GM18858 (cell line): Measurements from ENCODE around the gene DAP3.

Experiments
- ATAC-seq: cut with Tn5 transposase; IDR thresholded peaks from one replicate; pipeline ENCODE4 v1.9.1; 2021; ENCODE audit not compliant: unreplicated experiment

Gene DAP3

DNA sequence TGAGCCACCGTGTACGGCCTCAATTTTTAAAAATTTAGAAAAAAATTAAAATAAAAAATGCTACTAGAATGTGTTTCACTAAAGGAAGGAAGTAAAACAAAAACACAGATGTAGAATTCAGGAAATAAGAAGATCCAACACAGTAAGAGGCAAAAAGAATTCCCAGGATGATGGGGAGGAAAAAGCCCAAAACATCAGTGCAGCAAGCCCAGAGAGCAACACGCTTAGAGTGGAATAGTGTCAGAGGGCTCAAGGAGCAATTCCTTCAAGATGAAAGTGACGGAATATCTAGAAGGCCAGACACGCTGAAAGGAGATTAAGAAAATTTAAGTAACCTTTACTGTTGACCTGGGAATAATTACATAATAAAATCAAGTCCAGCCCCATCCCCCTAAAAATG, 80.4 kb downstream of the DAP3 start:
- no peak for ATAC-seq

DNA sequence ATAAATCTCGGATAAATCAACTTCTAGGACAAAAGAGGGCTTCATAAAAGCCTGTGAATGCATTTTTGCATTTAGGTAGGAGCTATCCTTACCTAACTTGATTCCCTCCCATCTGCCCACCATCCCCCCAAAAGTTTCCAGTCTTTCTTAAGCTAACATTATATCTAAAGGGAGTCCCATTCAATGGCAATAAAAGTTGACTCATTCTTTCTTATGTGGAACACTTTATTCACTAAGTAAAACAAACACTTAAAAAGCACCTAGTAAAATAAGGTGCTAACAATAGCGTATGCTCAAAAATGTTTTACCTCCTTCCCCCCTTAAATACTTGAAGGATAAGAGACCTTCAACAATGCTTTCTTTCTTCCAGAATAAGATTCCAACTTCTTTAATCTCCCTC, 84.3 kb downstream of the DAP3 start:
- no peak for ATAC-seq

DNA sequence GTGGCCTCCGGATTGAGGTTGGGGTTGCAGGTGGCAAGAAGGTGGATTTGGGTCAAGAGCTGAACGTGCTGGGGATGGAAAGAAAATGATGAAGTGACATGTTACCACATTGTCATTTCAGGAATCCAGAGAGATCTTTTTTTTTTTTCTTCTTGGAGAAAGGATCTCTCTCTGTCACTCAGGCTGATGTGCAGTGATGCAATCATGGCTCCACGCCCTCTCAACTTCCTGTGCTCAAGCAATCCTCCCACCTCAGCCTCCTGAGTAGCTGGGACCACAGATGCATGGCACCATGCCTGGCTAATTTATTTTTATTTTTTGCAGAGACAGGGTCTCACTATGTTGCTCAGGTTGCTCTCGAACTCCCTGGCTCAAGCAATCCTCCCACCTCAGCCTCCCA, 87.5 kb downstream of the DAP3 start:
- no peak for ATAC-seq

DNA sequence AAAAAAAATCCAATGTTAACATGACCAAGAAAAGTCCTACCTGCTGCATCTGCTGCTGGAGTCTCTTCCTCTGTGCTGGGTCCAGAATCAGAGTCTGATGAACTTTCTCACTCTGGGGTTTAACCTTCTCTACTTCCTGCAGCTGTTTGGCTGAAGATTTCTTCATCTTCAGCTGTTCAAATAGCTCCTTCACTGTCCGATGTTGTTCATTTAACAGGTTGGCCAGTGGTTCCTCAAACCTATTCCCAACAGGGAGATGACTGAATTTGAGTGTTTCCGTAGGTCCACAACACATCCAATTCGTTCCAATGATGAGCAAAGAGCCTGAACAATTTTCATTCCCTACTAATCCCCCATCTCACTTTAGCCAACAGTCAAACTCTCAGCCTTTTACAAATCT, 88.7 kb downstream of the DAP3 start:
- ATAC-seq: no peak
